A549 (cell line): Measurements from ENCODE around the gene TUB. TPM values are rescaled to one million over a fixed set of nuclear protein-coding genes. Genes with fewer than 3 reads are reported as not detected.

ENCODE experiments used
- ATAC-seq, 2 experiments: fragments of 200-7000 bp in 1 of 2; fragments of >200 bp in 1 of 2; cut with Nextera tagmentation in 1 of 2; cut with Tn5 transposase in 1 of 2; 3 replicates each; pipeline versions ENCODE4 v1.8.0 to v1.9.1; 2018 to 2020; ENCODE audit warnings: mild to moderate bottlenecking in 1 of 2, moderate library complexity in 1 of 2
- CTCF ChIA-PET: fragments of 300-600 bp; sonication (Branson Sonifier 250); formaldehyde crosslinking; extraction: SDS; loops from one replicate; lab custom pipeline; 2021; ENCODE audit warnings: antibody characterized with exemption, inconsistent platforms; lab: Yijun Ruan, JAX
- POLR2A ChIA-PET: fragments of 350-600 bp; formaldehyde crosslinking; extraction: SDS; loops from one replicate; lab custom pipeline; 2021; ENCODE audit warnings: antibody characterized with exemption, inconsistent platforms; lab: Yijun Ruan, JAX
- DNase-seq, 2 experiments: peaks; one replicate each; pipeline versions ENCODE4 v3.0.0 to v3.0.0-alpha.2; 2011 to 2016; ENCODE audit warnings: low read depth in 1 of 2, low spot score in 1 of 2
- FAIRE-seq: peaks from 2 replicates; lab custom pipeline; 2011; peaks lifted over from hg19 to GRCh38; lab: Jason Lieb, UNC
- H3K27ac ChIP-seq, 2 experiments: fragments of >200 bp; sonication (Bioruptor Twin); formaldehyde crosslinking; 3 replicates each; pipeline ENCODE4 v1.5.1; 2016 to 2017
- H3K4me1 ChIP-seq: fragments of >200 bp; sonication (Bioruptor Twin); formaldehyde crosslinking; 3 replicates; pipeline ENCODE4 v1.6.1; 2016
- H3K4me2 ChIP-seq: fragments of >200 bp; sonication (Bioruptor Twin); formaldehyde crosslinking; 3 replicates; pipeline ENCODE4 v1.6.1; 2016
- H3K4me3 ChIP-seq: fragments of >200 bp; sonication (Bioruptor Twin); formaldehyde crosslinking; 3 replicates; pipeline ENCODE4 v1.5.1; 2016
- H3K9me3 ChIP-seq: fragments of >200 bp; sonication (Bioruptor Twin); formaldehyde crosslinking; 3 replicates; pipeline ENCODE4 v1.6.1; 2016
- CBX2 ChIP-seq: fragments of 200-600 bp; sonication (generic); IDR thresholded peaks from 2 replicates; pipeline ENCODE4 v1.6.1; 2016; ENCODE audit warnings: low read depth, mild to moderate bottlenecking, borderline replicate concordance
- CHD4 ChIP-seq: fragments of 200-600 bp; sonication (generic); IDR thresholded peaks from 2 replicates; pipeline ENCODE4 v1.6.1; 2016; ENCODE audit warnings: antibody characterized with exemption, mild to moderate bottlenecking, borderline replicate concordance
- E2F6 ChIP-seq: IDR thresholded peaks from 2 replicates; pipeline ENCODE4 v1.6.1; 2012; ENCODE audit warnings: low read depth, borderline replicate concordance
- EHF ChIP-seq: fragments of 250-450 bp; sonication (Bioruptor Pico); IDR thresholded peaks from 2 replicates; pipeline ENCODE4 v1.5.0; 2020; ENCODE audit warnings: mild to moderate bottlenecking
- EHMT2 ChIP-seq: fragments of 200-600 bp; sonication (generic); IDR thresholded peaks from 2 replicates; pipeline ENCODE4 v1.6.1; 2016; ENCODE audit warnings: antibody characterized with exemption, low read depth, mild to moderate bottlenecking, moderate library complexity
- EP300 ChIP-seq, 2 experiments: fragments of >200 bp; sonication (Bioruptor Twin); formaldehyde crosslinking; IDR thresholded peaks; 2 replicates in 1 of 2; 3 replicates in 1 of 2; pipeline ENCODE4 v1.6.1; 2016 to 2017
- FOSB ChIP-seq: fragments of 250-450 bp; sonication (Bioruptor Pico); IDR thresholded peaks from 2 replicates; pipeline ENCODE4 v1.5.0; 2020; ENCODE audit warnings: mild to moderate bottlenecking, moderate library complexity
- GATA3 ChIP-seq: IDR thresholded peaks from 2 replicates; pipeline ENCODE4 v1.6.1; 2012; ENCODE audit warnings: borderline replicate concordance
- HES2 ChIP-seq: fragments of >200 bp; sonication (Bioruptor Twin); formaldehyde crosslinking; IDR thresholded peaks from 2 replicates; pipeline ENCODE4 v1.6.1; 2016
- HEYL ChIP-seq: fragments of 250-450 bp; sonication (Bioruptor Pico); IDR thresholded peaks from 2 replicates; pipeline ENCODE4 v1.8.0; 2021; ENCODE audit warnings: mild to moderate bottlenecking, moderate library complexity
- HMGXB4 ChIP-seq: fragments of 250-450 bp; sonication (Bioruptor Pico); IDR thresholded peaks from 2 replicates; pipeline ENCODE4 v1.5.0; 2021; ENCODE audit warnings: mild to moderate bottlenecking, moderate library complexity, borderline replicate concordance
- HOXA7 ChIP-seq: fragments of 250-450 bp; sonication (Bioruptor Pico); IDR thresholded peaks from 2 replicates; pipeline ENCODE4 v1.5.0; 2020; ENCODE audit warnings: mild to moderate bottlenecking, moderate library complexity
- HOXB13 ChIP-seq: fragments of 250-450 bp; sonication (Bioruptor Pico); IDR thresholded peaks from 2 replicates; pipeline ENCODE4 v1.5.0; 2020; ENCODE audit warnings: low read depth, mild to moderate bottlenecking, moderate library complexity
- HOXB5 ChIP-seq: fragments of 250-450 bp; sonication (Bioruptor Pico); IDR thresholded peaks from 2 replicates; pipeline ENCODE4 v1.5.0; 2020; ENCODE audit warnings: mild to moderate bottlenecking, moderate library complexity
- JUN ChIP-seq, 2 experiments: fragments of >200 bp; sonication (Bioruptor Twin); formaldehyde crosslinking; IDR thresholded peaks; 2 replicates in 1 of 2; 3 replicates in 1 of 2; pipeline ENCODE4 v1.6.1; 2016 to 2017
- JUNB ChIP-seq: fragments of >200 bp; sonication (Bioruptor Twin); formaldehyde crosslinking; IDR thresholded peaks from 2 replicates; pipeline ENCODE4 v1.6.1; 2016
- KDM1A ChIP-seq: fragments of 200-600 bp; sonication (generic); IDR thresholded peaks from 2 replicates; pipeline ENCODE4 v1.6.1; 2016; ENCODE audit warnings: low read depth, mild to moderate bottlenecking
- KDM5A ChIP-seq: fragments of 200-600 bp; sonication (generic); IDR thresholded peaks from 2 replicates; pipeline ENCODE4 v1.6.1; 2016; ENCODE audit warnings: antibody characterized with exemption, mild to moderate bottlenecking
- MAFK ChIP-seq: fragments of 450-650 bp; IDR thresholded peaks from 2 replicates; pipeline ENCODE4 v1.6.1; 2014; ENCODE audit not compliant: partially characterized antibody
- MAX ChIP-seq: IDR thresholded peaks from 2 replicates; pipeline ENCODE4 v1.6.1; 2012
- MAZ ChIP-seq: fragments of 150-350 bp; IDR thresholded peaks from 2 replicates; pipeline ENCODE4 v1.6.1; 2014; ENCODE audit warnings: antibody characterized with exemption, low read depth, low read length, borderline replicate concordance
- NFE2L2 ChIP-seq: fragments of 150-350 bp; conservative IDR thresholded peaks from 2 replicates; pipeline ENCODE4 v1.6.1; 2014; ENCODE audit warnings: low read length
- NPAS2 ChIP-seq: fragments of 250-450 bp; sonication (Bioruptor Pico); IDR thresholded peaks from 2 replicates; pipeline ENCODE4 v1.8.0; 2022; ENCODE audit warnings: mild to moderate bottlenecking, moderate library complexity, borderline replicate concordance
- NR3C1 ChIP-seq: fragments of >200 bp; sonication (Bioruptor Twin); formaldehyde crosslinking; IDR thresholded peaks from 3 replicates; pipeline ENCODE4 v1.6.1; 2017
- PBX3 ChIP-seq: IDR thresholded peaks from 2 replicates; pipeline ENCODE4 v1.6.1; 2012
- PHF8 ChIP-seq: fragments of 200-600 bp; sonication (generic); IDR thresholded peaks from 2 replicates; pipeline ENCODE4 v1.6.1; 2016; ENCODE audit warnings: low read depth, mild to moderate bottlenecking, antibody characterized with exemption, moderate library complexity, borderline replicate concordance
- POLR2AphosphoS2 ChIP-seq: conservative IDR thresholded peaks from 2 replicates; pipeline ENCODE4 v1.6.1; 2012; ENCODE audit warnings: low read length, improper control_type of control experiment, inconsistent platforms
- RAD21 ChIP-seq, 2 experiments: fragments of >200 bp in 1 of 2; sonication (Bioruptor Twin) in 1 of 2; formaldehyde crosslinking in 1 of 2; IDR thresholded peaks in 1 of 2; conservative IDR thresholded peaks in 1 of 2; 2 replicates in 1 of 2; 3 replicates in 1 of 2; pipeline ENCODE4 v1.6.1; 2012 to 2018; ENCODE audit warnings: inconsistent platforms in 1 of 2
- RARB ChIP-seq: fragments of 250-450 bp; sonication (Bioruptor Pico); IDR thresholded peaks from 2 replicates; pipeline ENCODE4 v1.8.0; 2021; ENCODE audit warnings: mild to moderate bottlenecking, moderate library complexity
- RNF2 ChIP-seq: fragments of 200-600 bp; sonication (generic); IDR thresholded peaks from 2 replicates; pipeline ENCODE4 v1.6.1; 2016; ENCODE audit warnings: low read depth, mild to moderate bottlenecking, antibody characterized with exemption, moderate library complexity, borderline replicate concordance
- SREBF2 ChIP-seq: fragments of 450-650 bp; IDR thresholded peaks from 2 replicates; pipeline ENCODE4 v1.6.1; 2014; ENCODE audit warnings: mild to moderate bottlenecking, moderate library complexity
- TFCP2L1 ChIP-seq: fragments of 250-450 bp; sonication (Bioruptor Pico); IDR thresholded peaks from 2 replicates; pipeline ENCODE4 v1.5.0; 2021; ENCODE audit warnings: mild to moderate bottlenecking
- TP53 ChIP-seq: fragments of 250-450 bp; sonication (Bioruptor Pico); IDR thresholded peaks from 2 replicates; pipeline ENCODE4 v1.5.0; 2021; ENCODE audit warnings: mild to moderate bottlenecking, moderate library complexity
- ZFP36 ChIP-seq: fragments of 450-650 bp; IDR thresholded peaks from 2 replicates; pipeline ENCODE4 v1.6.1; 2014; ENCODE audit warnings: borderline replicate concordance; ENCODE audit not compliant: partially characterized antibody
- whole genome bisulfite sequencing: methylation state at CpG from one replicate; pipeline ENCODE4 v1.1.6; 2017; ENCODE audit errors: missing lambda C conversion rate; 5-methylcytosine and 5-hydroxymethylcytosine counted together
- polyA plus RNA-seq, 4 experiments: library from polyadenylated mRNA; depleted of rRNA in 3 of 4; stranded (reverse); fragments of >200 nt; fragmentation: RNase III in 1 of 4; extraction: RNeasy Plus Mini Kit Qiagen cat#74134 plus additional on column Dnase treatment in 1 of 4; gene quantifications; 2 replicates in 3 of 4; 3 replicates in 1 of 4; pipeline ENCODE4 v1.2.3, GENCODE V29; 2011 to 2017
- TF ChIP-seq, protein P1 (sequence below): fragments of 450-650 bp; IDR thresholded peaks from 2 replicates; pipeline ENCODE4 v1.6.1; 2014; ENCODE audit warnings: antibody characterized with exemption
- TF ChIP-seq, protein P2 (sequence below): fragments of 150-350 bp; IDR thresholded peaks from 2 replicates; pipeline ENCODE4 v1.6.1; 2014; ENCODE audit warnings: low read depth, mild to moderate bottlenecking, low read length

TUB gene
- polyA plus RNA-seq, 2 of the 4 experiments (the other 2 are of a cell fraction), result 11.3 to 13.2 TPM

DNA sequence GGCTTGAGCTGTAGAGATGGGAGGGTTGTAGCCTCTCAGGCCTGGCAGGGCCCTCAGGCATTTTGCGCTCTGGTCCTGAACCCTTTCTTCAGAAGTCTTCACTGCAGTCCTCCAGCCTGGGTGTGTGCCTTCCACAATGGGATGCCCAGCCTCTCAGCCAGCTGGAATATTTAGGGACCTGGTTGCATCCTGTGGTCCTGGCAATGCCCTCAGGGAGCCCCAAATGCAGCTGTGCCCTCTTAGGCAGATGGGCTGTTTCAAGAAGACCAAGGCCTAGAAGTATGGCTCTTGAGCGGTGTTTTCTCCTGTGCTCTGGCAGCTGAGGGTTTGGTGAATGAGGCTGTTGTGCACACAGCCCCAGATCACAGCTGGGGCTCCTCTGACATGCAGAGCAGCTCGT, 6.7 kb downstream of the TUB start:
- POLR2A ChIA-PET, result no interaction called here
- no peak overlapping the region for H3K27ac ChIP-seq

GRCh38 chr11:8089791-8090510, 8.9 kb downstream of the TUB start:
- ATAC-seq (no peak), FAIRE-seq (no peak), DNase-seq (no peak)
- TF ChIP-seq HOXB5 (CRISPR knock-in tag) (no peak), EHF (CRISPR knock-in tag) (no peak), ZFP36 (no peak), POLR2AphosphoS2 (no peak), EHMT2 (no peak), KDM5A (no peak), TFCP2L1 (no peak), SREBF2 (no peak), MAZ (no peak), CHD4 (no peak), HOXA7 (CRISPR knock-in tag) (no peak), MAFK (no peak), MAX (no peak), HMGXB4 (CRISPR knock-in tag) (no peak), JUNB (no peak), GATA3 (no peak), PBX3 (no peak), CBX2 (no peak), TP53 (CRISPR knock-in tag) (no peak)
- TF ChIP-seq, protein P1, sequence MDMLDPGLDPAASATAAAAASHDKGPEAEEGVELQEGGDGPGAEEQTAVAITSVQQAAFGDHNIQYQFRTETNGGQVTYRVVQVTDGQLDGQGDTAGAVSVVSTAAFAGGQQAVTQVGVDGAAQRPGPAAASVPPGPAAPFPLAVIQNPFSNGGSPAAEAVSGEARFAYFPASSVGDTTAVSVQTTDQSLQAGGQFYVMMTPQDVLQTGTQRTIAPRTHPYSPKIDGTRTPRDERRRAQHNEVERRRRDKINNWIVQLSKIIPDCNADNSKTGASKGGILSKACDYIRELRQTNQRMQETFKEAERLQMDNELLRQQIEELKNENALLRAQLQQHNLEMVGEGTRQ, result no peak
- CTCF ChIA-PET, result interaction anchor here (0.8 to 30.1 kb wide), 23 partner anchors 7 to 101 kb away, joined by 3 to 644 read pairs (median 5); partner anchors contain the start of gene TUB
- 97% methylated on average over 8 of the region's 17 CpGs for WGBS
- H3K4me3 ChIP-seq, result no peak overlapping the region
- H3K4me2 ChIP-seq, result no peak overlapping the region
- POLR2A ChIA-PET, result no interaction called here
- no peak overlapping the region for H3K27ac ChIP-seq
- no peaks in the 10 kb centered on the region for H3K9me3 ChIP-seq
- no peaks in the 10 kb centered on the region for H3K4me1 ChIP-seq

More for the DNA sequence above, 6.7 kb downstream of the TUB start:
- WGBS, result 79% methylated on average over 3 of the region's 3 CpGs
- DNase-seq, result no peak
- no peak for ATAC-seq
- CTCF ChIA-PET, result interaction anchor here (0.6 to 30.1 kb wide), 9 partner anchors 8 to 990 kb away, joined by 3 to 644 read pairs (median 4); partner anchors contain the start of gene EIF3F
- no peaks in the 10 kb centered on the region for H3K4me1 ChIP-seq
- TF ChIP-seq EP300 (IDR thresholded peaks at IDR 0.05) (no peak), HOXB13 (CRISPR knock-in tag) (no peak), FOSB (no peak), HES2 (no peak), NFE2L2 (no peak), JUN (IDR thresholded peaks at IDR 0.05) (no peak), EHMT2 (no peak), PHF8 (no peak), RNF2 (no peak), NPAS2 (CRISPR knock-in tag) (no peak), HEYL (CRISPR knock-in tag) (no peak), JUNB (no peak), NR3C1 (no peak), RAD21 (conservative IDR thresholded peaks at IDR 0.05 in 1 of 2, IDR thresholded peaks at IDR 0.05 in 1 of 2) (no peak), E2F6 (no peak), KDM1A (no peak), RARB (CRISPR knock-in tag) (no peak), EHF (CRISPR knock-in tag) (no peak)
- TF ChIP-seq, protein P2, sequence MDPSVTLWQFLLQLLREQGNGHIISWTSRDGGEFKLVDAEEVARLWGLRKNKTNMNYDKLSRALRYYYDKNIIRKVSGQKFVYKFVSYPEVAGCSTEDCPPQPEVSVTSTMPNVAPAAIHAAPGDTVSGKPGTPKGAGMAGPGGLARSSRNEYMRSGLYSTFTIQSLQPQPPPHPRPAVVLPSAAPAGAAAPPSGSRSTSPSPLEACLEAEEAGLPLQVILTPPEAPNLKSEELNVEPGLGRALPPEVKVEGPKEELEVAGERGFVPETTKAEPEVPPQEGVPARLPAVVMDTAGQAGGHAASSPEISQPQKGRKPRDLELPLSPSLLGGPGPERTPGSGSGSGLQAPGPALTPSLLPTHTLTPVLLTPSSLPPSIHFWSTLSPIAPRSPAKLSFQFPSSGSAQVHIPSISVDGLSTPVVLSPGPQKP, result no peak
- H3K4me3 ChIP-seq, result no peak overlapping the region
- no peak for FAIRE-seq
- H3K4me2 ChIP-seq, result no peak overlapping the region
- H3K9me3 ChIP-seq, result no peaks in the 10 kb centered on the region
